GM12892 (cell line): ENCODE results near the gene TCEAL9.

Source experiments
- POLR2A ChIP-seq: IDR thresholded peaks from 2 replicates; pipeline ENCODE4 v1.6.1; 2011; ENCODE audit warnings: low read depth, low read length, control low read depth
- POLR2AphosphoS5 ChIP-seq: IDR thresholded peaks from 2 replicates; pipeline ENCODE4 v1.6.1; 2011; ENCODE audit warnings: low read depth, low read length, control low read depth

- TF ChIP-seq POLR2A (no peak), POLR2AphosphoS5 (no peak)
Observed at GRCh38 chrX:103357871-103358270, 1.6 kb downstream of the TCEAL9 start.
